AG10803 (cell line): Measurements from ENCODE around the gene USP40.

Experiments
- DNase-seq: peaks from one replicate; pipeline ENCODE4 v3.0.0; 2010; ENCODE audit warnings: low read depth
- H3K4me3 ChIP-seq: 2 replicates; pipeline ENCODE4 v1.5.1; 2011; ENCODE audit warnings: mild to moderate bottlenecking, low read length, control low read depth
- CTCF ChIP-seq: conservative IDR thresholded peaks from 2 replicates; pipeline ENCODE4 v1.5.1; 2011; ENCODE audit warnings: mild to moderate bottlenecking, low read length, control low read depth, inconsistent platforms

Gene USP40

GRCh38 chr2:233532971-233533370 lies 33.6 kb downstream of the USP40 start:
- TF ChIP-seq CTCF, result no peak
- no peak overlapping the region for H3K4me3 ChIP-seq
- no peak for DNase-seq

GRCh38 chr2:233531955-233532354 lies 34.6 kb downstream of the USP40 start:
- DNase-seq, result no peak
- H3K4me3 ChIP-seq, result no peak overlapping the region
- TF ChIP-seq CTCF, result no peak

GRCh38 chr2:233530381-233530780 lies 36.2 kb downstream of the USP40 start:
- DNase-seq, result no peak
- H3K4me3 ChIP-seq, result no peak overlapping the region
- TF ChIP-seq CTCF, result no peak

- no peak for DNase-seq
- TF ChIP-seq CTCF, result no peak
Measured at GRCh38 chr2:233528182-233528581, 38.4 kb downstream of the USP40 start.

GRCh38 chr2:233525791-233526190 lies 40.8 kb downstream of the USP40 start:
- no peak for TF ChIP-seq CTCF
- no peak for DNase-seq
- H3K4me3 ChIP-seq, result no peak overlapping the region

More at GRCh38 chr2:233528182-233528581, 38.4 kb downstream of the USP40 start:
- no peak overlapping the region for H3K4me3 ChIP-seq

- DNase-seq, result no peak
- no peak overlapping the region for H3K4me3 ChIP-seq
- TF ChIP-seq CTCF, result no peak
Measured at GRCh38 chr2:233519787-233520611, 46.6 kb downstream of the USP40 start.

GRCh38 chr2:233513953-233514655 lies 52.5 kb downstream of the USP40 start:
- no peak overlapping the region for H3K4me3 ChIP-seq
- TF ChIP-seq CTCF, result no peak
- no peak for DNase-seq
